Esophagus squamous epithelium (tissue), 4 donors: ENCODE measurements around the gene IFIH1.

Experiments
- POLR2A ChIP-seq, 4 donors: fragments of 450-650 bp; IDR thresholded peaks; one replicate each; pipeline ENCODE4 v1.6.1; 2017; ENCODE audit warnings: antibody characterized with exemption in 4 of 4, mild to moderate bottlenecking in 4 of 4, moderate library complexity in 3 of 4
- TF ChIP-seq, protein P1 (sequence below), 6 experiments: fragments of 450-650 bp in 4 of 6; fragments of 200-600 bp in 2 of 6; sonication (generic) in 2 of 6; IDR thresholded peaks; one replicate each; pipeline ENCODE4 v1.5.1; 2016 to 2019; ENCODE audit warnings: antibody characterized with exemption in 6 of 6, mild to moderate bottlenecking in 4 of 6, moderate library complexity in 4 of 6

- TF ChIP-seq, protein P1, sequence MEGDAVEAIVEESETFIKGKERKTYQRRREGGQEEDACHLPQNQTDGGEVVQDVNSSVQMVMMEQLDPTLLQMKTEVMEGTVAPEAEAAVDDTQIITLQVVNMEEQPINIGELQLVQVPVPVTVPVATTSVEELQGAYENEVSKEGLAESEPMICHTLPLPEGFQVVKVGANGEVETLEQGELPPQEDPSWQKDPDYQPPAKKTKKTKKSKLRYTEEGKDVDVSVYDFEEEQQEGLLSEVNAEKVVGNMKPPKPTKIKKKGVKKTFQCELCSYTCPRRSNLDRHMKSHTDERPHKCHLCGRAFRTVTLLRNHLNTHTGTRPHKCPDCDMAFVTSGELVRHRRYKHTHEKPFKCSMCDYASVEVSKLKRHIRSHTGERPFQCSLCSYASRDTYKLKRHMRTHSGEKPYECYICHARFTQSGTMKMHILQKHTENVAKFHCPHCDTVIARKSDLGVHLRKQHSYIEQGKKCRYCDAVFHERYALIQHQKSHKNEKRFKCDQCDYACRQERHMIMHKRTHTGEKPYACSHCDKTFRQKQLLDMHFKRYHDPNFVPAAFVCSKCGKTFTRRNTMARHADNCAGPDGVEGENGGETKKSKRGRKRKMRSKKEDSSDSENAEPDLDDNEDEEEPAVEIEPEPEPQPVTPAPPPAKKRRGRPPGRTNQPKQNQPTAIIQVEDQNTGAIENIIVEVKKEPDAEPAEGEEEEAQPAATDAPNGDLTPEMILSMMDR (IDR thresholded peaks at IDR 0.05): peak in 2 of 6 experiments; percentile 11 to 15
- peak in 2 of 4 donors; percentile 39 to 54 for TF ChIP-seq POLR2A (IDR thresholded peaks at IDR 0.05)
Observed at GRCh38 chr2:162318328-162319180, at the start of gene IFIH1.
